NCI-H1930 (cell line): ENCODE results near the gene SDK1.
"Not testable (repeated sequence)": the region's sequence is repeated elsewhere in the genome, so short reads cannot be mapped to it uniquely, and the experiment has no call there.

ENCODE experiments used
- DNase-seq, 2 experiments: peaks; one replicate each; lab custom pipeline; 2025; lab: John Stamatoyannopoulos, UW

Gene SDK1

DNA sequence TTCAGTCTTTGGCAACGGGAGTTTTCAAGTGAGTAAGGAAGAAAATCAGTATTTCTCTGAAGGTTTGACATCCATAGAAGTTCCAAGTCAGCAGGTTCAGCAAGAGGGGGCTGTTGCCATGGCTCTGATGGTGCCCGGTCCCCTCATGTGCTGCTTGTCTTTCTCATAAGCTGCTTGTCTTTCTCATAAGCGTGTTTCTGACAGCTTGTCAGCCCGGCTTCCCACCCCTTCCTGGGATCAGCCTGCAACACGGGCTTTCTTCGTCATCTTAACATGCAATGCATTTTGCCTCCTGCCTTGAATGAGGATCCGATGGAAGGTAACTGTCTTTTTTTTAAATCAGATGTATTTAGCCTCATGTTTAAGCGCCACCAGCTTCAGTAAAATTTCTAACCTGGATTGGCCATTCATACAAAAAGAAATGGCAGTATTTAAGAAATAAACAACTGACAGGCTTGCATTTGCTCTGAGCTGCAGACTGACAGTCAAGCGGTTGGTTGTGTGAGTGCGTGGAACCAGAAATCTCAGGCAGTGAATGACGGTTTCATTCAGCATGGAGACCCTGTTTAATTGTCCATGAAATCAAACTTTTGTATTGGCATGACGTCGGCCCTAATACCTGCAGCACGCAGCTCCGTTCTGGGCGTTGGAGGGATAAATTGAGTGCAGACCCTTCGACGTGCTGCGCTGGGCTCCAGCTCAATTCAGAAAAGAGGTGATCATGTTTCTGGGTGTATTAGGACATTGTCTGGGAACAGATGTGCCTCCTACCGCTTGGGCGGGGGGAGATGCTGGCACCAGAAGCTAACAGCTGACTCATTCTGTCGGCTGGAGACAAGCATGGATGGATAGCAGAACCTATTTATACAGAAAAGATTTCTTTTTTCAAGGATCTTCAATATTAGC lies 926.3 kb downstream of the SDK1 start:
- no peak for DNase-seq

DNA sequence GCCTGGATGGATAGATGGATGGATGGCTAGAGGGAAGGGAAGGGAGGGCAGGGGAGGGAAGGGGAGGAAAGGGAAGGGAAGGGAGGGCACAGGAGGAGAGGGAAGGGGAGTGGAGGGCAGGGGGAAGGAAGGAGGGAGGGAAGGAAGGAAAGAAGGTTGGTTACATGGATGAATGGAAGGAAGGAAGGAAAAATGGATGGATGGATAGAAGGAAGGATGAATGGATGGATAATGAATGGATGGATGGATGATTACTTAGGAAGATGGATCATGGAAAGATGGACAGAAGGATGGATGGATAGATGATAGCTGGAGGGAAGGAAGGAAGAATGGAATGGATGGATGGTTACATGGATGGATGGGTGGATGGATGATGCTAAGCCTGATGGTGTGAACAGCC lies 929.3 kb downstream of the SDK1 start:
- no peak for DNase-seq

DNA sequence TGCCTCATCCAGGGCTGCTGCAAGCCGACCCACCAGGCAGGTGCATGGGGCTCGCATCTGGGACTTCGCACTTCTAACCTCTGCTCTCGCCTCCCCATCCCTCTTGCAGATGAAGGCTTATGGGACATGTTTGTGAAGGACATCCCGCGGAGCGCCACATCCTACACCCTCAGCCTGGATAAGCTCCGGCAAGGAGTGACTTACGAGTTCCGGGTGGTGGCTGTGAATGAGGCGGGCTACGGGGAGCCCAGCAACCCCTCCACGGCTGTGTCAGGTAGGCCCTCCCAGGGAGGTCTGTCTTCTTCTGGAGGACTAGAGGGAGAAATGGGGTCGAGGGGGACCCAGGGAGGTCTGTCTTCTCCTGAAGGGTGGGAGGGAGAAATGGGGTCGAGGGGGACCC lies 932.1 kb downstream of the SDK1 start:
- DNase-seq = no peak

DNA sequence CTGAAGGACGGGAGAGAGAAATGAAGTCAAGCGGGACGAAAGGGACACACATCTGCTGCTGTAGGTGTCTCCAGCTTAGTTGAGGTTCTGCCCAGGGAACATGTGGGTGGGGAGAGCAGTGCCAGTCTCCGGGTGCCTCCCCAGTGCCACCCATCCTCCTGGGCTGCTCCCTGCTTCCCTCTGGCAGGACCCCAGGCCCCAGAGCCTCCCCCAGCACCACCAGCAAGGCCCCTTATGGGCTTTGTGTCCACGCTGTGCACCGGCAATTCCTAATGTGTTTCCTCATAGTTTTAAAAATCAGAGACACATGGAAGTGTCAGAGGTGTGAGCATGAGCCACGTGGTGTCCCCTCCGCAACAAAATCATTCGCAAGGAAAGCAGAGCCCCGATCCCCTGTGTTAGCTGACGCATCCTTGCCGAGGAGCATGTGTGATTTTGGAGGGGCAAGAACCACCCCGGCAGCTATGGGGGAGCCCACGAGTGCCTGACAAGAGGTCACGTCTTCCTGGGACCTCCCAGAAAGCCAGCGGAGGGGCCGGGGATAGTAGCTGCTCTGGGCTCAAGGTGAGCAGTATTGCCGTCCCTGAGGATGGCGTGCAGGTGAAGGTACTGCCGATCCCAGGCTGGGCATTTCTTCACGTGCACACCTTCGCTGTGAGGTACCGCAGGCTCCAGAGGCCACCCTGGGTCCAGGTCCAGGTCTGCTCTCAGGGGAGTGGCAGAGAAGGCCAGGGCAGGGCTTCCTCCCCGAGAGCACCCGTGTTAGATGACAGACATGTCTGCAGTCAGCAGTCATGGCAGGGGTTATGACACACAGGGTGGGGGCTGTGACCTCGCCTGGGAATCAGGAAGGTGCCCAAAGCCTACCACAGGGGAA lies 932.8 kb downstream of the SDK1 start:
- DNase-seq = no peak

DNA sequence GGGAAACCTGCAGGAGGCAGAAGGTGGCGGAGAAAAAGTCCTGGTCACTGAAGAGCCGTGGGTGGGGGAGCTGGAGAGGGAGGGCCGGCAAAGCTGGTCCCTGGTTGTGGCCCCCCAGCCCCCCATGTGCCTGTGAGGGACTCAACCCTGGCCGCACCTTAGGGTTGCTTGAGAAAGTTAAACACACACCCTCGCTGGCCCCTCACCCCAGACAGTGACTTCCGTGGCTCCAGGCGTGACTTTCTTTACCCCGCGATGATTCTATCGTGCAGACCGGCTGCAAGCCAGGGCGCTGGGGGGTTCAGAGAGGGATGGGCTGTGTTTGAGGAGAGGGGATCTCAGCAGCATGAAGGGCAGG lies 933.4 kb downstream of the SDK1 start:
- DNase-seq = no peak

DNA sequence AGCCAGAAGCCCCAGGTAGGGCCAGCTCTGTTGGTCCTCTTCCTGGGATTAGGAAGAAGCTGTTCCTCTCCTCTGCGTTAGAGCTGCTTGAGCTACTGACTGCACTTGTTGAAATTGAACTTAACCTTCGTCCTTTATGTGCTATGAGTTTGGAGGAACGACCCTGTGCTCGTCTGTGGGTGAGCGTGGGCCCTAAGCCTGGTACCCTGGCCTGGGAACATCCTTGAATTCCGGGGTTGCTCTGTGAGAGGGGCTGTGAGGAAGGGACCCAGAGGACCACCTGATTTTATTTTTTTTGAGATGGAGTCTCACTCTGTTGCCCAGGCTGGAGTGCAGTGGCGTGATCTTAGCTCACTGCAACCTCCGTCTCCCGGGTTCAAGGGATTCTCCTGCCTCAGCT lies 933.8 kb downstream of the SDK1 start:
- DNase-seq = no peak

DNA sequence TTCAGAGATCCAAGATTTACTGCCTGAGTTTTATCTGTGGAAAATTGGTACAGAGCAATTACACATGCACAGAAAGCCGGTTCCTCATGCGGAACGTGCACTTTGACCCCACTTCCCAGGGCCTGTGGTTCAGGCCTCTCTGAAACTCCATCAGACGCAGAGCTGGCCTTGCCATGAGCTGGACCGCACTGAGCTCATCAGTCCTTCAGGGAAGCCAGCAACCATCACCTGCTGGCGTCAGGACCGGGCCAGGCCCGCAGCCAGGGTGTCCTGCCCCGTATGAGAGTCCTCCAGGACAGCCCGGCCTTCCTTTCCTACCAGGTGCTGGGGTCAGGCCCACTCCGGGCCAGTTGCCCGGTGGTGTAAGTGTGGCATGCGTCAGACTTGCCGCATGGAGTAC lies 934.5 kb downstream of the SDK1 start:
- no peak for DNase-seq

DNA sequence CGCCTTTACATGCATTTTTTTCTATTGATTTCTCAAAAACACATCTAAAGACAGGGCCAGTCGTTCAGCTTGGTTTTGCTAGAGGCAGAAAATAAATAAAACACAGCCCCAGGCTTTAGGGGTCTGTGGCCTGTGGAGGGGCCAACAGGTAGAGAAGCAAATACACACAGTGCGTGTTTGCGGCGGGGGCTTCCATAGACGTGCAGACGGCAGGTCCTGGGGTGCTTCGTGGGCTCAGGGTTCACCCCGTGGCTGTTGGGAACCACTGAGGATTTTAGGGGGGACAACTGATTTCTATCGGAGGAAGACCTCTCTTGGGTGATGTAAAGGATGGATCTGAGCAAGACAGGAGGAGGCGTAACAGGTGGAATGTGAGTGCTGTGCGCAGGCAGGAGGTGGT lies 935.3 kb downstream of the SDK1 start:
- DNase-seq = no peak

DNA sequence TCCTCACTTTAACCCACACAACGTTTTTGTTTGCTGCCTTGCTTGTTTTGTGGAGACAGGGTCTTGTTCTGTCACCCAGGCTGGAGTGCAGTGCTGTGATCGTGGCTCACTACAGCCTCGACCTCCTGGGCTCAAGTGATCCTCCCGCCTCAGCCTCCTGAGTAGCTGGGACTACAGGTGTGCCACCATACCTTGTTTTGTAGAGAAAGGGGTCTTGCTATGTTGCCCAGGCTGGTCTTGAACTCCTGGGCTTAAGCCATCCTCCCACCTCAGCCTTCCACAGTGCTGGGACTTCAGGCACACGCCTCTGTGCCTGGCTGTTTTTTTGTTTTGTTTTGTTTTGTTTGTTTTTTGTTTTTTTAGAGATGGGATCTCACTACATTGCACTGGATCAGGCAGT lies 935.8 kb downstream of the SDK1 start:
- not testable (repeated sequence) for DNase-seq

DNA sequence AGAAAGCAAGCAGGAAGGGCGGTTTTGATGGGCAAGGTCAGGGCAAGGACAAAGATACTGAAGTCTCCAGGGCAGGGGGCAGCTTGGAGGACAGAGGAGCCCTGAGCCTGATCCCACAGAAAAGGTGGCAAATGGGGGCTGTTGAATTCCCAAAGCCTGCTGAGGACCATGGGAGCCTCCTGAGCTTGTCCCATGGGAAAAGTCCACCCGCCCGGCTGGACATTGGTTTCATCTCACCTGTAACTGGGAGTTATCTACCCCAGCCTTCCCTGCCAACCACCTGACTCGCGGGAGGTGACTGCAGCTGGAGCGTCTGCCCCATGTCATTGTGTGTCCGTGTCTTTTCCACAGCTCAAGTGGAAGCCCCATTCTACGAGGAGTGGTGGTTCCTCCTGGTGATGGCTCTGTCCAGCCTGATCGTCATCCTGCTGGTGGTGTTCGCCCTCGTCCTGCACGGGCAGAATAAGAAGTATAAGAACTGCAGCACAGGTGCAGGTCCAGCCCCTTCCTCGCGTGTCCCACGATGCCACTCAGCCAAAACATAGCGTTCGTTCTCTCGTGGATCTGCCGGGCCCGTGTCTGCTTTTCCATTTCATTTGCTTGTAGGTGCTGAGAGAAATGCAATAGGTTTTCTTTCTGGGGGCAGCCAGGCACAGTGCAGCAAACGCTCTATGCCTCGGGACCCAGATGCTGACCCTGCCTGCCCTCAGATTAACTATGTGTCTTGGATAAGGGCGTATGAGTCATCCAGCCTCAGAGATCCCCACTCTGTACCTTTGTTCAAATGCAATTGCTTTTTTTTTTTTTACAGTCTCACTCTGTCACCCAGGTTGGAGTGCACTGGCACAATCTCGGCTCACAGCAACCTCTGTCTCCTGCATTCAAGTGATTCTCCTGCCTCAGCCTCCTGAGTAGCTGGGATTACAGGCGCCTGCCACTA lies 936.5 kb downstream of the SDK1 start:
- DNase-seq = no peak

DNA sequence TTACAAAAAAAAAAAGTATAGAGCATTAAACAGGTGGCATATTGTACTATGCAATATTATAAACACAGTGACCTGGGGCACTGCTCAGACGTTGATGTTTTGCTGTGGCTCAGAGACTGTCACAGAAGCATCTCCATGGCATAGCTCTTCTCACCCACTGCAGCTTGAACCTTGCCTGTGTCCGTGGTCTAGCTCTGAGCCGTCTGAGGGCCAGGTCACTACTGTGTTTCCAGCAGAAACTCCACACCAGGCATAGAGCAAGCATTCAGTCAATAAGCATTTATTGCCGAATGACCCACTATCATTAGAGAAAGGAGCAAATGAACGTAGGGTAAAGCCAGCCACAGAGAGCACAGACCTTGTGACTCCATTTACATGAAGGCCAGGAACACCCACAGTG lies 937.8 kb downstream of the SDK1 start:
- DNase-seq = no peak

DNA sequence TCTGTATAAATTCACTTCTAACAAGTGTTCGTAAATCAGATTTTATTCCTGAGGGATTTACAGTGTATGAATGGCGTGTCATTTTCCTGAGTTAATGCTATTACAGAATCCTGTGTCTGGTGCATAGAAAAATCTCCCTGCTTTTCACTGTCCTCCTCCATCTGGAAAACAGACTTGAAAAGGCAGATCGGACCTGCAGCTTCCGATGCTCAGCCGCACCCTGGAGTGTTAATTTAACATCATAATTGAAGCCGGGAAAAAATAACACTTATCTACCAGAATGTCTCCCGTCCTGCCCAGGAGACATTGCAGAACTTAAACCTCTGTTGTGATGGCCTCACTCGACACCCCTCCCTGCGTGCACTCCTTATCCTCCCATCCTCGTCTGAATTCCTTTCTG lies 939.0 kb downstream of the SDK1 start:
- no peak for DNase-seq

DNA sequence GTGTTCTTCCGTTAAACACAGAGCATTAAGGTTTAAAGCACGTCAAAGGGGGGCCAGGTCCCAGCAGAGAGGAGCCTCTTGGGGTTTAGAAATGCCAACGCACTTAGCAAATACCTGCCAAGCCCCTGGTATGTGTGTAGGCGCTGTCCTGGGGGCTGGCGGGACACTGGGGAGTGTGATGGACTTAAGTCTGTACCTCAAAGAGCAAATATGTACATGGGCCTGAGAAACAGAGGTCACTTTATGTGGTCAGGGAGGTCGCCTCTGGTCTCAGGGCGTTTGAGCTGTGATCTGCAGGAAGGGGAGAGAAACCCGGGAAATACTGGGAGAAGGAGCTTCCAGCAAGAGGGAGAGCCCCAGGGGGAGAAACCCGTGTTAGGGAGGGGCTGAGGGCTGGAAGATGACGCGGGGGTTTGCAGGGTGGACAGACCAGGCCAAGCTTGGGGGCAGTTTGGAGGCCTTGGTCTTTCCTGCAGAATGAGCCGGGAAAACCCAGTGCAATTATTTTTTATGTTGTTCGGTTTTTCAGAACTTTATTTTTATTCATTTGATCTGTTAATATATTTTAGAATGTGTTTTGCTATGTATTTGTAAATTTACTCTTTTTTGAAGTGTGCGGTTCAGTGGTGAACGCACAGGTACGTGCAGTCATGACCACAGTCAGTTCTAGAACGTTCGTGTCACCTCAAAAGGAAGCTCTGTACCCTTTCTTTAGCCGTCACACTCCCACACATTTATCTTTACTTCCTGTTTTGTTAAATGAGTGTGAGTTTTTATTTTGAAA lies 939.7 kb downstream of the SDK1 start:
- no peak for DNase-seq

DNA sequence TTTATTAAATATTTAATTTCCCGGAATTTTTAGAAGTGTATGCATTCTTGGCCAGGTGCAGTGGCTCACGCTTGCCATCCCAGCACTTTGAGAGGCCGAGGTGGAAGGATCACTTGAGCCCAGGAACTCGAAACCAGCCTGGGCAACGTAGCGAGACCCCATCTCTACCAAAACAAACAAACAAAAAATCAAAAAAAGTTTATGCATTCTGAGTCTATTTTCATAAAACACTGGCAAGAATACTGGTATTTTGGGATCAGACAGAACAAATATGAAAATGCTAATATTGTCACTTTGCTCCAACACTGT lies 940.2 kb downstream of the SDK1 start:
- DNase-seq = no peak

DNA sequence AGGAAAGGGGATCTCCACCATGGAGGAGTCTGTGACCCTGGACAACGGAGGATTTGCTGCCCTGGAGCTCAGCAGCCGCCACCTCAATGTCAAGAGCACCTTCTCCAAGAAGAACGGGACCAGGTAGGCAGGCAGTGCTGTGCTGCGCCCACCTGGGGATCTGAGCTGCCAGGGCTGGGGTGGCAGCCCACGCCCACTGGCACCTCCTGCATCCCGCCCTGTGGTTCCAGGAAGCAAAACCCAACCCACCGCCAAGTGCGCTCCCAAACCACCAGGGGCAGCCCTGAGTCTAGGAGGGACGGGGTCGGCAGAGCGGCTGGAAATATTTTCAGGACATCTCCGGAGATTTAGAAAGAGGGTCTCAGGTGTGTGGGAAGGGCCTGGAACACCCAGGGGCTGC lies 940.7 kb downstream of the SDK1 start:
- no peak for DNase-seq

DNA sequence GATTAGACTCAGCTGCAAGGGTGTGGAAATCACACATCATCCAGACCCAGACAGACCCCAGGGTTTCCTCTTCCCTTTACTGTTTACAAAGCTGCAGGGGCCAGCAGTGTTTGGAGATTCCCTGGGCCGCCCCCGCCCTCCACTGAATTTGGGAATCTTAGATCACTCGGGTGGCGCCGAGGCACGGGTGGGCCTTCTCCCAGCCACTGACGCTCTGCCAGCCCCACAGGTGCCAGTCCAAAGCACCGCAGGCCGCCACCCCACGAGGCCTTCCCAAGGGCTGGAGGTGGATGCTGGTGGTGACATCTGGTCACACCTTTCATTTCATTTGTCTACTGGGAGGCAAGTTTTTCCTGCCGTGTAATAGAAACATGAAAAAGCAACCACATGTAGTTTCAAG lies 941.7 kb downstream of the SDK1 start:
- no peak for DNase-seq

DNA sequence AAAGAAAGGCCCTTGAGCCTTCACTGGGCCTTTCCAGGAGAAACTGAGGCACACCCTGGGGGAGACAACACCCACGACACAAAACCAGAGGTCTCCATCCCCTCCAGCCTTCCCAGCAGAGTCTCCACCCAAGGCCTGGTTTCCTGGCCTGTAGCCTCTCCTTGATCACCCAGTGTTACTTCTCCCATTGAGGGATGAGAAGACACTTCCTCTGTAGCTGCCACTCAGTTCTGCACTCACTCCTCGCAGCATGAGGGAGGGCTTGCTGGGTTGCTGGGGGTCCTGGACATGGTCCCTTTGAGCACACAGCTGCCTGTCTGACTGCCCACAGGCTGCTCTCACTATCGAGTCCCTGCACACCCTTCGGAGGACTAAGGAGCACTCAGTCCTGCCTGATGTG lies 943.0 kb downstream of the SDK1 start:
- DNase-seq = no peak

DNA sequence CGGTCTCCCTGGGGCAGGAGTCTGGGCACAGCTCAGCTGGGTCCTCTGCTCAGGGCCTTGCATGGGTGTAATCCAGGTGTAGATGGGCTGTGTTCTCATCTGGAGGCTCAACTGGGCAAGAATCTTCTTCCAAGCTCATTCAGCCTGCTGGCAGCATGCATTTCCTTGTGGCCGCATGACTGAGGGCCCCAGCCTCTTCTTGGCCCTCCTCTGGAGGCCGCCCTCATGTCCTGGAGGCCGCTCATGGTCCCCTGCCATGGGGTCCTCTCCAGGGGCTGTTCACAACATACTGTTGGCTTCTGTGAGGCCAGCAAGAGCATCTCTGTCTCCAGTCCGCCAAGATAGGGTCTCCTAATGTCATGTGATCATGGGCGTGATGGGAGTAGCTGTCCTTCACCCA lies 943.6 kb downstream of the SDK1 start:
- no peak for DNase-seq

DNA sequence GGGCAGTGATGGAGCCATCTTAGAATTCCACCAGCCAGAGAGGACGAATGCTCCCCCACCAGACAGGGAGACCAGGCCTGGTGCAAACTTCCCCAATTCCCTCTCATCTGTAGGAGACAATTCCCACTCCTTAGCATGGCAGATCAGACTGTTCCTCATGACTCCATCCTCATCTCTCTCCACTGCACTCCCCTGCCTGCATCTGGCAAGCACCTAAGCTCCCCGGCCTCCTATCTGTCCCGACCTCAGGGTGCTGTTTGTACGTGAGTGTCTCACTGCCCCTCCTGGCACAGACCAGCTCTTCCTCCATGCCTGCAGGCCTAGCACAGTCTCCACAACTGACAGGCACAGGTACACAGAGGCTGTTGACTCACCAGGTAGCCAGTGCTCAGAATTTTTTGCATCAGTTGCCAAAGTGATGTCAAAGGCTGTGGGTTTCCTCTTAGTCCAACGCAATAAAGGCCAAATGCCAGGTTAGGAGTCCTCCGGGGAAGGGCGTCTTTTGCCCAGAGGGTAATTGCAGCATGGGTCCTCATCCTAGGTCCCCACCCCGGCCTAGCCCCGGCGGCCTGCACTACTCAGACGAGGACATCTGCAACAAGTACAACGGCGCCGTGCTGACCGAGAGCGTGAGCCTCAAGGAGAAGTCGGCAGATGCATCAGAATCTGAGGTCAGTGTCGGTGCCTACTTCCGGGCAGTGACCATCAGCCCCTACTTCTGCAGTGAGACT lies 944.2 kb downstream of the SDK1 start:
- no peak for DNase-seq

DNA sequence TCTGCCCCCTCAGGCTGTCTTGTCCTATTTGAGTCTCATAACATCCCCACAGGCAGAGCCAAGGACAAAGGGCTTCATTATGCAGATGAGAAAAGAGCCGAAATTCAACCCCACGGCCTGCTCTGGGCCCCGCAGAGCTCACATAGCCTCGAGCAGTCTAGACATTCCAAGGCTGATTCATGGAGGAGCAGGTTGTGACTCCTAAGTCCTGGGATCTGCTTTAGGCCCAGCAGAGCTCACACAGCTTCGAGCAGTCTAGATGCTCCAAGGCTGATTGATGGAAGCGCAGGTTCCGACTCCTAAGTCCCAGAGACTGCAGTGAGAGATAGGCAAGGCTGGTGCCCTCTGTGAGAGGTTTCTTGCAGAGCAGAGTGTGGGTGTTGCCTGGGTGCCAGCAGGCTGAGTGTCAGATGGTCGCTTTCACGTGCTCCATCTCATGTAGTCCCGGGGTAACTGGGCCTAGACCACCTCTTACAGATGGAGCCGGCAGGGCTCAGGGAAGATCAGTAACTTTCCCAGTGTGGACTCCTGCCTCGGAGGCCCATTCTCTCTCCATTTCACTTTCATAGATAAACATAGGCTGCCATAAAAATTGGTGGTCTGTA lies 944.9 kb downstream of the SDK1 start:
- no peak for DNase-seq
